K562 (cell line): Measurements from ENCODE around the gene SEC22B. TPM values are rescaled to one million over a fixed set of nuclear protein-coding genes. Genes with fewer than 3 reads are reported as not detected.

ENCODE experiments used
- ARID2 ChIP-seq: fragments of 450-650 bp; IDR thresholded peaks from 2 replicates; pipeline ENCODE4 v1.6.1; 2017; ENCODE audit warnings: antibody characterized with exemption, mild to moderate bottlenecking
- BRD9 ChIP-seq: fragments of 450-650 bp; IDR thresholded peaks from 2 replicates; pipeline ENCODE4 v1.6.1; 2018; ENCODE audit warnings: low read depth; ENCODE audit not compliant: partially characterized antibody
- CBFA2T3 ChIP-seq: fragments of 450-650 bp; IDR thresholded peaks from 2 replicates; pipeline ENCODE4 v1.6.1; 2017
- CGGBP1 ChIP-seq: fragments of 250-450 bp; sonication (Bioruptor Pico); IDR thresholded peaks from 2 replicates; pipeline ENCODE4 v1.9.0; 2021; ENCODE audit warnings: mild to moderate bottlenecking
- DACH1 ChIP-seq: fragments of 450-650 bp; IDR thresholded peaks from 2 replicates; pipeline ENCODE4 v1.6.1; 2018; ENCODE audit not compliant: partially characterized antibody
- DMBX1 ChIP-seq: fragments of 250-450 bp; sonication (Bioruptor Pico); IDR thresholded peaks from 2 replicates; pipeline ENCODE4 v1.8.0; 2022; ENCODE audit warnings: inconsistent platforms, mild to moderate bottlenecking, moderate library complexity, borderline replicate concordance
- HINFP ChIP-seq: fragments of 450-650 bp; conservative IDR thresholded peaks from 2 replicates; pipeline ENCODE4 v1.6.1; 2016; ENCODE audit warnings: missing genetic modification characterization, low read depth, mild to moderate bottlenecking, control low read depth, missing compliant biosample characterization
- ILK ChIP-seq: fragments of 450-650 bp; IDR thresholded peaks from 2 replicates; pipeline ENCODE4 v1.6.1; 2016; ENCODE audit warnings: missing genetic modification characterization, low read depth, mild to moderate bottlenecking, missing compliant biosample characterization, moderate library complexity, borderline replicate concordance
- KLF1 ChIP-seq: fragments of 450-650 bp; IDR thresholded peaks from 2 replicates; pipeline ENCODE4 v1.6.1; 2016; ENCODE audit warnings: missing genetic modification characterization, missing compliant biosample characterization
- LCOR ChIP-seq: sonication (generic); formaldehyde crosslinking; IDR thresholded peaks from 2 replicates; pipeline ENCODE4 v1.8.0; 2022; ENCODE audit warnings: mild to moderate bottlenecking, missing genetic modification reagents
- MLLT1 ChIP-seq, 2 experiments: fragments of 450-650 bp; IDR thresholded peaks; 2 replicates each; pipeline ENCODE4 v1.6.1; 2016
- MNT ChIP-seq, 2 experiments: fragments of 450-650 bp; conservative IDR thresholded peaks; 2 replicates each; pipeline ENCODE4 v1.6.1; 2017; ENCODE audit warnings: mild to moderate bottlenecking in 2 of 2, moderate library complexity in 2 of 2
- MTF1 ChIP-seq: fragments of 250-450 bp; sonication (Bioruptor Pico); IDR thresholded peaks from 2 replicates; pipeline ENCODE4 v1.9.0; 2021; ENCODE audit warnings: moderate library complexity, mild to moderate bottlenecking, inconsistent platforms, borderline replicate concordance
- NFE2L1 ChIP-seq: fragments of 450-650 bp; IDR thresholded peaks from 2 replicates; pipeline ENCODE4 v1.6.1; 2016; ENCODE audit warnings: missing genetic modification characterization, low read depth, mild to moderate bottlenecking, missing compliant biosample characterization, moderate library complexity, borderline replicate concordance
- PHTF2 ChIP-seq: fragments of 250-450 bp; sonication (Bioruptor Pico); IDR thresholded peaks from 2 replicates; pipeline ENCODE4 v1.5.0; 2021; ENCODE audit warnings: mild to moderate bottlenecking
- RBM34 ChIP-seq: fragments of 200-400 bp; formaldehyde crosslinking; IDR thresholded peaks from 2 replicates; pipeline ENCODE4 v1.6.1; 2018; ENCODE audit warnings: low read length, borderline replicate concordance; ENCODE audit not compliant: insufficient read depth
- RUNX1 ChIP-seq: sonication (generic); IDR thresholded peaks from 2 replicates; pipeline ENCODE4 v1.6.1; 2016; ENCODE audit warnings: antibody characterized with exemption, low read depth
- SREBF2 ChIP-seq: sonication (generic); formaldehyde crosslinking; IDR thresholded peaks from 2 replicates; pipeline ENCODE4 v1.4.0; 2020; ENCODE audit warnings: mild to moderate bottlenecking, missing genetic modification reagents
- SRSF9 ChIP-seq: fragments of 200-400 bp; formaldehyde crosslinking; IDR thresholded peaks from 2 replicates; pipeline ENCODE4 v1.6.1; 2017; ENCODE audit warnings: low read depth, low read length, borderline replicate concordance
- ZC3H11A ChIP-seq: IDR thresholded peaks from 2 replicates; pipeline ENCODE4 v1.6.1; 2012; ENCODE audit warnings: low read depth, low read length, improper control_type of control experiment
- ZNF408 ChIP-seq: fragments of 250-450 bp; sonication (Bioruptor Pico); IDR thresholded peaks from 2 replicates; pipeline ENCODE4 v1.4.0; 2020; ENCODE audit warnings: low read depth, mild to moderate bottlenecking, moderate library complexity
- ZSCAN29 ChIP-seq: fragments of 450-650 bp; IDR thresholded peaks from 2 replicates; pipeline ENCODE4 v1.6.1; 2017
- polyA plus RNA-seq, 8 experiments: library from polyadenylated mRNA; depleted of rRNA in 4 of 8; stranded (reverse) in 5 of 8; unstranded in 3 of 8; fragments of >200 nt; fragmentation: Nextera tagmentation in 2 of 8; fragmentation: Illumina TruSeq in 1 of 8; extraction: Ambion mirVana in 2 of 8; extraction: Trizol in 1 of 8; gene quantifications; 2 replicates each; pipeline versions ENCODE4 v1.2.1 to v1.2.3, GENCODE V29; 2011 to 2014; ENCODE audit warnings: inconsistent platforms in 1 of 8, missing spikeins in 1 of 8
- total RNA-seq, 7 experiments: library from RNA; depleted of rRNA in 6 of 7; stranded (reverse); fragments of >200 nt in 6 of 7; fragmentation: Illumina TruSeq in 2 of 7; extraction: Trizol in 2 of 7; gene quantifications; 2 replicates each; pipeline versions ENCODE4 v1.2.1 to v1.2.3, GENCODE V29; 2011 to 2021; ENCODE audit warnings: low replicate concordance in 1 of 7
- TF ChIP-seq, protein P1 (sequence below): fragments of 250-450 bp; sonication (Bioruptor Pico); IDR thresholded peaks from 2 replicates; pipeline ENCODE4 v1.8.0; 2021; ENCODE audit warnings: moderate library complexity, mild to moderate bottlenecking, inconsistent platforms

Gene SEC22B
- total and polyA plus RNA-seq, 9 of the 15 experiments (the other 6 are each of a cell fraction or from before 2014, with no cell fraction given): 13.1 to 40.3 (median 23.5) TPM

DNA sequence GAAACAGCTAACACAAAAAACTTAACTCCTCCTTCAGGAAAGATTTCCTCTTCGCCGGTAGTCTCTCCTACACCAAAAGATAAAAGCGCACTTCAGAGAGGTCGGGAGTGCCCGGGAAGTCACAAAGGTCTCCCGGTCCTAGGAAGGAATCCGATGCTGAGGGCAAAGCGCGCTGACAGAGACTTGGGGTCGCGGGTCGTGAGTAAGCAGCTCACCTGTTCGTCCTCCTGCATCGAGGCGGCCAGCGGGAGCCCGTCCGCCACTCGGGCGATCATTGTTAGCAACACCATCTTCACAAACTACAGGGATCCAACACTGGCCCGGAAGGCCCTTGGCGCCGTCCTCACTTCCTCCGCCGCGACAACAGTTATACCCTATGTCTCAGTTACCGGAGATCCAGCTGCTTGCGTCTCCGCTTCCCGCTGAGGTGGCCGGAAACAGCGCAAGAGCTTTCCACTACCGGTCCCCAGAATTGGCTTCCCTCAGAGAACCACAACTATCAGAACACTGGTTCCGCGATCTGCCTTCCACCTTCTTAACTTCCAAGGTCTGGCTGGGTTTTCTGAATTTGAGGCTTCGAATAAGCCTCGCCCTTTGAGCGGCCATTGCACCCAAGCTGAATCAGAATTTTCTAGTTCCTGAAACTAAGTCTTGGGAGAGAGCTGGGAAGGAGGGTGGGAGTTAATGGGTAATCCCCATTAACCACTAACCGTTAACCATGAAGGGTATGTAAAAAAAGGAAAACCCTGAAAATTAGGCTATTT lies at the start of gene SEC22B (continued):
- peak; percentile 60 to 82 for TF ChIP-seq MNT (conservative IDR thresholded peaks at IDR 0.05)
- no peak for TF ChIP-seq ILK (tag)
- TF ChIP-seq ARID2: 0 out of 2 replicates have a peak, but pooled peaks have one; percentile 6
- TF ChIP-seq SREBF2 (CRISPR knock-in tag): no peak
- peak; percentile 79 for TF ChIP-seq DACH1
- TF ChIP-seq CBFA2T3: no peak
- no peak for TF ChIP-seq RBM34
- 0 out of 2 replicates have a peak, but pooled peaks have one; percentile 9 for TF ChIP-seq ZSCAN29
- TF ChIP-seq NFE2L1: no peak
- TF ChIP-seq MLLT1 (IDR thresholded peaks at IDR 0.05): peak; percentile 33 to 71; a peak in 3 of 4 replicates
- TF ChIP-seq ZNF408 (CRISPR knock-in tag): no peak
- peak; percentile 67; the same call in 1 of the 2 replicates for TF ChIP-seq DMBX1 (CRISPR knock-in tag)
- no peak for TF ChIP-seq PHTF2 (CRISPR knock-in tag)
- TF ChIP-seq ZC3H11A: peak; percentile 98
- no peak for TF ChIP-seq MTF1 (CRISPR knock-in tag)
- TF ChIP-seq SRSF9: no peak
- peak; percentile 37 for TF ChIP-seq BRD9
- TF ChIP-seq, protein P1, sequence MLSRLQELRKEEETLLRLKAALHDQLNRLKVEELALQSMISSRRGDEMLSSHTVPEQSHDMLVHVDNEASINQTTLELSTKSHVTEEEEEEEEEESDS (CRISPR knock-in tag): no peak
- TF ChIP-seq RUNX1: no peak
- no peak for TF ChIP-seq KLF1 (tag)
- TF ChIP-seq LCOR: peak; percentile 95
- TF ChIP-seq CGGBP1: 0 out of 2 replicates have a peak, but pooled peaks have one; percentile 56
- no peak for TF ChIP-seq HINFP (tag)
